ENCODE measurements around the gene HEXB.

- no peak for TF ChIP-seq CTCF (IDR thresholded peaks at IDR 0.05)
- no peak for TF ChIP-seq POLR2A (IDR thresholded peaks at IDR 0.05)
Observed at GRCh38 chr5:74738406-74738805, 53.4 kb downstream of the HEXB start.
